Activated T-helper 1 cell treated with anti-CD3 and anti-CD28 coated beads, Interleukin-2, amount 50 U/mL, for 16 hours (primary cell): ENCODE measurements around the gene TM9SF3.
A peak's percentile ranks its signal among the peaks of the same experiment; 100 is the strongest.

Source experiments
- DNase-seq, 2 donors: peaks; one replicate each; pipeline ENCODE4 v3.0.0-alpha.2; 2020; ENCODE audit warnings: low read depth in 1 of 2, low spot score in 1 of 2

TM9SF3 gene

DNA sequence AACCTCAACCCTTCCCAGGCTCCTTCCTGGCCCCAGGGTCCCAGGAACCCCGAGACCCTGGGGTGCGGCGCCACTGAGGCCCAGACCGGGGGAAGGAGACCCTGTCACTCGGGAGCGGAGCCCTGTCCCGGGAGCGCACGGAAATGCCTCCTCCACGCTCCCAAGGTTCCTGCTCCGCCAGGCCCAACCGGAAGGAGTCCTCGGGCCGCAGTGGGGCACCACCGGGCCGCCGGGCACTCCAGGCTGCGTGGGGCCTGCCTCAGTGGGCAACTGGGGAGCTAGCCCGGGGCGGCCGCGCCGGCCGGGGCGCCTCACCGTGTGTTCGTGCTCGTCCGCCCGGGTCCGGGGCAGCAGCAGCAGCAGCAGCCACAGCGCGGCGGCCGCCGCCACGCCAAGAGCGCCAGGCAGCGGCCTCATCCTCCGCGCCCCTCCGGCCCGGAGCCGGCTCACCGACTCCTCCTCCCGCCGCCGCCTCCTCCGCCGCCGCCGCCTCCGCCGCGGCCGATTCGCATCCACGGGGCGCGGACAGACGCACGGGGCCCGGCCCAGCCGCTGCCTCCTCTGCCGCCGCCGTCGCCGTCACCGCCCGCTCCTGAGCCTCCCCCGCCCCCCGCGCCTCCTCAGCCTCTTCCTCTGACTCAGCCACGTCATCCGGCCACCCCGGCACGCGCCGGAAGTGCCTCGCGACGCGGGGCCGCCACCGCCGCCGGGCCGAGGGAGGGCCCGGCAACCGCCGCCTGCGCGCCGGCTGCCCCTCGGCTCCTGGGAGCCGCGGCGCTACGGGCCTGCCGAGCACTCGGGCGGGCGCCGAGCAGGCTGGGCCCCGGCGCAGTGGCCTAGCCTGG lies at the start of gene TM9SF3:
Gene TM9SF3, minus strand, starts transcription at position 594 of the 845 bp plus-strand sequence. Its CDS starts 177 bp downstream, at position 417.
- peak; percentile 86 to 87 for DNase-seq

DNA sequence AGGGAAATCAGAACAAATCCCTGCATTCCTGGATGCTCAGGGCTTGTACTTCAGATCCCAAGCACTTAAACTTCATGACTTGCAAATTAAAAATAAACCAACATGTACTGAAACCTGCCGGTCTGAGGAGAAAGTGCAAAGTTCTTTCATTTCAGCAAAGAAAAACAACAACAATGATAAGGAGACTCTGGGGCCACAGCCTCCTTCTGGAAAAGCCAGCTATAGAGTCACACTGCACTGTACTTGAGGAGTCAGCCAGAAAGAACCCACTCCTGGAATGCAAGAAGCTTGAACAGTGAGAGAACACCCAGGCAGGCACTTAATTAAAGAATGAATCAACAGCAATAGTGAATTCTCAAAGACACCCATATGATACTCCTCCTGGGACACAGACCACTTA lies 49.7 kb upstream of the TM9SF3 start:
- no peak for DNase-seq

DNA sequence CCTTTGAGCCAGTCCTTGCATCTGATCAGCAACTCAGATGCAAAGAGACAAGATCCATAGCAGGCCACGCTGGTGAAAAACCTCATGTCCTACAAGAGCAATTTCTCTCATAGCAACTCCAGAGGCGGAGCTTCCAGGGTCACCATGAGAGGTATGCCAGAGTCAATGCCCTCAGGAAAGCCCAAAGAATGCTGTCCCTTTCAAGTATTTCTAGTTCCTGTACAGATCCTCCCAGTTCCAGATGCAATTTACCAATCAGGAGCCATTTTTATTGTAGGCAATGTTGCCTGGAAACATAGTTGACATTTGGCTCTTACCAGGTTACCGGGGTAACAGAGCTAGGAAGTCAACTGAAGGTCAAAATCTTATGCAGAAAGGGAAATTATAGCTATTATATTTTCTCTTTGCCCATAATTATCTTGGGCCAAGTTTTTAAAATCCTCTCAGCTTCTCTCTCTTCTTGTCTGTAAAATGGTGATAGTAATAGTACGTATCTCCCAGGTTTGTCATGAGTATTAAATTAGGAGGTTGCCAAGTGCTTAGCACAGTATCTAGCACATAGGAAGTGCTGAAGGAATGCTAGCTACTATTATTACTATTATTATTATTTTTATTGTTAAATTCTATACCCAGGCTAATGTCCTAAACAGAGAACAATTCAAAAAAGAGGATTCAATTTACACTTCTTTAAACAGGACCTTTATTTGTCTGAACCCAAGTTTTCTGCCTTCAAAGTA lies 46.3 kb upstream of the TM9SF3 start:
- DNase-seq, result no peak

DNA sequence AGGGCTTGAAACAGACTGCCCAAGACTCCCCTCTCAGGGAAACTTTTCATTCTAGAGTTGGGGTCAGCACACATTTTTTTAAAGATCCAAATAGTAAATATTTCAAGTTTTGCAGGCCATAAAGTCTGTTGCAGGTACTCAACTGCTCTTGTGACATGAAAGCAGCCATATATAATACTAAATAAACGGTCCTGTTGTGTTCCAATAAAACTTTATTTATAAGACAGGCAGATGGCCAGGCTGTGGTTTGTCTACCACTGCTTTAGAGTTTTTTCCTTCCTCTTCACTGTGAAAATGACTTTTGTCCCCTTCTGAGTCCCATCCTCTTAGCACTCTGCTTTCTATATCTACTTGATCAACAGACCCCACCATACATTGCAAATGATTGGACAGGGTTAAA lies 40.5 kb upstream of the TM9SF3 start:
- no peak for DNase-seq

DNA sequence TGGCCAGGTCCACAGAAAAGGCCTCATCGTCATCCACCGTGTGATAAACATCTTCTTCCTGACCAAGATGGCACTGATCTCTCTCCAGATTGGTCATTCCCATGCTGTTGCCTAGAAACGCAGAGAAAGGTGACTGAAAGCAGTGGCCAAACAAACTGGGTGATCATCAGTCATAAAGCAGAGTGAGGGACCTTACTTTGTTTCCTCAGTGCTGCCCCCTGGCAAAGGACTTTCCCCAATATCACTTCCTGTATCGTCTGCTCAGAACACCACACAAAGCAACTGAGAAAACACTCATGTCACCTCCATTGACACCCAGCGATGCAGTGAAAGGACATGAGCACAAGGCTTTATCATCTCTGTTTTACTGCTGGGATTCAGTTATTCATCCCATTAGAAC lies 40.0 kb upstream of the TM9SF3 start:
- DNase-seq, result no peak

DNA sequence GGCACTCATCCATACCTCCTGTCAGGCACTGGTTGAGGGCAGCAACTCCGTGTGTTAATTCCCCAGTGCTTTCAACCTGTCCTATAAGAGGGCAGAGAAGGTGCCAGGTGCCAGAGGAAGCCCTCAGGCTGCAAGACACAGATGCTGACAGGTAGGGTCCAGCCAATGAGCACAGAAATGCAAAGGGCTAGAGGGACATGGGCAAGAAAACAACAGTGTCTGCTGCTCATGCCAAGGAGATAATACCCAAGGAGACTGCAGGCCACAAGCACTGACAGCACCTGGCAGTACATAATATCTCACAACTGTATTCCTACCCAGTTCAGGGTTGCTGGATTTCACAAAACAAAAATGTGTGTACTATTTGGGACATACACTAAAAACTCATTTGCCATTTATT lies 38.4 kb upstream of the TM9SF3 start:
- DNase-seq, result no peak

DNA sequence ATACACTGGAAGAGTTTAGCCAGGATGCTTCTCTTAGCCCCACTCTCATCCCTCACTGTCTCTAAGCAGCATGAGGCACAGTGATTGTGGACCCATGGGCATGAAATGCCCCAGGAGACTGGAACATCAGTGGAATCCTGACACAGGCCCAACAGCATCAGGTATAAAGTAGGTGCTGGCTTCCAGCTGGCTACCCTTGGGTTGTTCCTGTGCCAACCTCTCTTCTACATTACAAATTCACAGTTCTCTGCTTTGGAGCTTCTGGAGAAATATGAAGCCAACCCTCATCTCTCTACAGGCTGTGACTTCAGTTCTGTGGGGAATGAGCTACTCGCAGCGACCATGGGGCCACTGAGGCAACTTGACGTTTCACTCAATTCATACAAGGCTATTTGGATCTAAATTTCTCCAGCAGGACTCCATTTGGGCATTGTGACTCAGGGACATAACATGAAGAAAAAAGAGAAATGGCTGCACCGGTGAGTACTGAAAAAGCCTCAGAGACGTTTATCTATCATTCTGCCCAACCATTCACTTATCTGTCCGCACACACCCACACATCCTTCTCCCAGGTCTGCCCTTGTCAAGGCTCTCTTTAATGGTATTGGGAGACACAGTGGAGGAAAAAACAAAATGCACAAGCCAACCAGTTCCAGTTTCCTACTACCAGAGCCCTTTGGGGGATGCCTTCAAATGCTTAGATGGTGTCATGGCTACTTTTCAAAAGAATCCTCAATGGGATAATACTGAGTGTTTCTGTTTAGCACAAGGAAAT lies 35.4 kb upstream of the TM9SF3 start:
- no peak for DNase-seq

DNA sequence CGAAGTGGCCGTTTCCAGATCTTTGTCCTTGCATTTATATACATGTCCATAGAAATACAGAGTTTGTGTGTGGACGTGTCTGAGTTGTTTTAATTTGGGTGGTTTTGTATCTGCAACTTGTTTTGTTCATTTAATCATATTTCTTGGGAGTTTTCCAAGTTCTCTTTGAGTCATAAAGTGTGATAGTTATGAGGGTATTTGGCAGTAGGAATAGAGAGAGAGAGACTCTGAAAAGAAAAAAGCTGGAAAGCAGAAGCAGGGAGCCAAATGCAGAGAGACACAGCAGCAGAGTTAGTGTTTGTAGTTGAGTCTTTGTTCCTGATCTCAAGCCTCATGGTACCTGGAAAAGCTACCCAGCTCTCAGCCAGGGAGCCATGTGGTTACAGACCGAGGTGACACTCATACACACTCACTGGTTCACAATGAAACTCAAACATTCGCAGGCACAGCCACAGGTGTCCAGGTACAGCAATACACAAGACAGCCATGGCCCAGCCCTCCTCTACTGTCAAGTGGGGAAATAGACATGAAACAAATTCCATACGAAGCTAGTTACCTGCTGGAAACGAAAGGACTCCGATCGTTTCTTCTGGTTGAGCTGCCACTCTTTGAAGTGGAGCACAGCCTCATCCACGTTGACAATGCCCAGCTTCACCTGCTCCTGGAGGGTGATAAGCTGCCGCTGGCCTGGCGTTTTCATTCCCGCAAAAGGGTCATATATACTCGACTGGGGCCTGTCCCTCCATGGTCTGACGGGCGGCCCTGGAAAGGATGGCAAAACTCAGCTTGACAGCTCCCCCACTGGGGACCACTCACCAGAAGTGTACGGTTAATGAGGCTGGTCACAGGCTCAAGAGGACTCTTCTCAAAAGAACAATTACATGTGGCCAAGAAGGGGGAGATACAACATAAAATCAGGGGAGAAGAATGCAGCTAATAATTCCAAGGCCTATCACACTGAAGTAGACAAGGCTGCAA lies 33.3 kb upstream of the TM9SF3 start:
- DNase-seq, result no peak

DNA sequence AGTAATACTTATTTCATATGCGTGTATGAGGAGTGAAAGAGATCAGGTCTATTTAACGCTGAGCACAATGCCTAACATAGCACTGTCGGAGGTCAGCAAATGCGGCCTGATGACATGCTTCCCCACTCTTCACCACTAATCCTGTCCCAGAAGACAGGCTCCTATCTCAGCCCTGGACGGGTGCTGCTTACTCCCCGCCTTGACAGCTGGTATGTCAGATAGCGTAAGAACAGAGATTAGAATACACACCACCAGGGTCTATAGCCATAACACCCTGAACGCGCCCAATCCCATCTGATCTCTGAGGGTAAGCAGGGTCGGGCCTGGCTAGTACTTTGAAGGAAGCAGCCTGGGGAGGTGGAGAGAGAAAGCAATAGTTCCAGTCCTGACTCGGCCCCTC lies 32.3 kb upstream of the TM9SF3 start:
- no peak for DNase-seq

DNA sequence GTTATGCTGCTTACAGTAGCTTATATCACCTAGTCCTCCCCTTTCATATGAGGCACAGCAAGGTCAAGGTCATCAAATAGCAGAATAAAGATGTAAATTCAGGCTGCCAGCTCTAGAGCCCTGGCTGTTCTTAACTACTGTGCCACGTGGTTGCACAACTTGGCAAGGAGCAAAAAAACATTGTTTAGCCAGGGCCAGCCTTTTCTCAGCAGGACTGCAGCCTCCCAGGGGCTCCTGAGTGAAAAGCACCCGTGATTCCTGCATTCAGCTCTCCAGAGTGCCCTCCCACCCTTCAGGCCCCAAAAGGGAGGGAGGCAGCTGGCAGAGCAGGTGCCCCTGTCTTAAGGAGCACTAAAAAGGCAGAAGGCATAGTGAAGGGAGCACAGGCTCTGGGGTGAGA lies 31.8 kb upstream of the TM9SF3 start:
- DNase-seq, result no peak

DNA sequence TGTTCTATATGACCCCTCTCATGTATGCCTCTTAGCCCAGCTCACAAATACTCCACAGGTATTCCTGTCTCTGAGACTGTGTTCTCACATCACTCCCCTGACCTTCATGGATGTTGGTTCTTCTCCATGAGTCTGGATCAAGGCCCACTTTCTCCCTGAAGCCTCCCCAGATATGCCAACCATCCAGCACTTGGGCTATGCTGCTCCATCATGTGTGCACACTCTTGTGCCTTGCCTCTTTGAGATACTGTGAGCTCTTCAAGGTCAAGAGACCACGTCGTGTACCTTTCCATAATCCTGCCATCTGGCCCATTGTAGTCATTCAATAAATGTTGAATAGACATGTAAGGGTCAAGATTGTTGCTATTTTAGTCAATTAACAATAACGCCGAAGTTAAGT lies 30.1 kb upstream of the TM9SF3 start:
- DNase-seq, result no peak

DNA sequence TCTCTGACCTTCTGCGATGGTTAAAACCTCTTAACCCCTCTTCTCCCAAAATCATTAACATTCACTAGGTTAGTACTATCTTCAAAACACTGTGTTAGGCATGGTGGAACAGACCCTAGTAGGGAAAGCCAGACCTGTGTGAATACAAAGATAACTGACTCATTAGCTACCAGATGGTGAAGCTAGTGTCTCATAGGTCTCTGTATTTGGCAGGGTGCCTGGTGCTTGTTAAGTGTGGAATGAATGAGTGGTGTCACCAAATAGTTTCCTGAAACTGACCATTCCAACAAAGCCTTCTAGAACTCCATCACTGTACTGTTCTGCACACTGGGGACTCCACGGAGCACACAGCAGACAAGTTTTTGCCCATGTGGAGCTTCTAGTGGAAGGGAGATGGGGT lies 27.7 kb upstream of the TM9SF3 start:
- DNase-seq, result no peak

DNA sequence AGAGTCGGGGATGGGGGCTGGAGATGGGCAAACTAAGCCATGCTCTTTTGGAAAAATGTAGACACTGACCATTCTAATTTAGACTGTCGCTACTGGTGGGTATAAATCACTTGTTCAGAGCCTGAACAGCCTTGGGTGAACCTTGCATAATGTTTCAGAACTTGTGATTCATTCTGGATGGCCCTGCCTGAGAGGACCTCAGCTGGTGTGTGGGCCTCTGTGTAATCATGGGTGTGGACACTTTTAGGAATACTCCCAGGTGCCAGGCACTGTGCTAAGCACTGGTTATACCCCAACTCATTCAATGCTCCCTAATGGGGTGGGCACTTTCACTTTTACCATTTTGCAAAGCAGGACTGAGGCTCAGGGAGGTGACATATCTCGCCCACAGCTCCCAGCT lies 26.8 kb upstream of the TM9SF3 start:
- no peak for DNase-seq

DNA sequence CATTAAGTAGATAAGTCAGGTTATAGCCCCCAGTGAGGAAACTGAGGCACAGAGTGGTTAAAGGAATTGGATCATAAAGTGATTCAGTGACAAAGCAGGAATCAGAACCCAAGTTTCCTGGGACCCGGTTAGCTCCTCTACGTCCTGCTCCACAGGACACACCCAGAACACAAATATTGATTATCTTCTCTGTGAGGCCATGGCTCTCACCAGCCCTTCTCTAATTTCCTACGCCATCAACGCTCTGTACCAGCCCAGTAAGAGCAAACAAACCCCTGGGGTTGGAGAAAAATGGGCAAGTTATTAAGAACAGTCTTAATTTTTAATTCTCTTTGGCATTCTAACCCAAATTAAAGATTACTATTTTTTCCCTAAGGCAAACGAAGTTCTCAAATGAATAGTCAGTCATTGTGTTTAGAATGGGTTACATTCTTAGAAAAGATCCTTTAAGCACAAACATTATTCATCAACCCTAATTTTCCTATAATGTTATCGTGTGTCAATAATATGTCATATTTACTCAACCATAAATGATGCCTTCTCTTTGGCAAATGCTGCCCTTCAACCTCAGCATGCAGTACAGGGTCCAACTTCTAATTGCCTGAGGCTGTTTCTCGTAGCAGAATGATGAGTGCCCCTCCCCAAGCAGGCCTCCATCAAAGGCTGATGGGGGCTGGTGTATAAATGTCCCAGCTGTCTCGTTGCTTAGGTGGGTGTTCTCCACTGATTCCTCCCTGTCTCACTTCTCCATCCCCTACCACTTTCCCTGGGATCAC lies 25.4 kb upstream of the TM9SF3 start:
- DNase-seq, result no peak

DNA sequence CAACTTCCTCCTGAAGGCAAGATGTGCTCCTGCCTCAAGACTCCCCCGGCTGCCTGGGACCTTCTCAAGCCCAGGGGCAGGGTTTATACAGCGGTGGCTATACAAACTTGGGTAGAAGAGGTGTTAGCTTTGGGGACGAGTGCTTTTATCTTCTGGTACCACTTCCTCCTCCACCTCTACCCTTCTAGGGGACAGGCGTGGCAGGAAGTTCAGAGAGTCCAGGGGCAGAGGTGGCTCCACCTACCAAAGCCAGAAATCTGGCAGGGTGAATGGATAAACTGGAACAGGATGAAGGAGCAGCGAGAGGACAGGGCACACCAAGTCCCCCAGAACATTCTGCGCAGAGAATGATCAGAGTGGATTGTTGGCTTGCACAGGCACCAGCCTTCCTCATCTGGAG lies 24.0 kb upstream of the TM9SF3 start:
- DNase-seq, result no peak

DNA sequence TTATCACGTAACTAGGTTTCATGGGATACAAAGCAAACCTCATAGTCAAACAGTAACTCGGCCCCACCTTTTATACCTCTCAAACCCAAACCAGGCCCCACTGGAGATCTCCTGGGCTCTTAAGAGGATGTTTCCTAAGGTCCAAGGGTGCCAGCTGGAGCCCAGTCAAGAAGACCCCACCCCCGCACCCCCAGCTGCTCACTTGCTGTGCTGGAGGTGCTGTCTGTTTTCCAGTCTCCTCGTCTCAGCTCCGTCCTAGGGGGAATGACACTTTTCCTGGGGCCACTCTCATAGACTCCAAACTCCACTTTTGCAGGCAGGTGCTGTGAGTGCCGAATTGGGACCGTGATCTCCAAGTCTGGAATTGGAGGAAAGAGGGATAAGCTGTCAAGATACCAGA lies 22.7 kb upstream of the TM9SF3 start:
- DNase-seq, result no peak

DNA sequence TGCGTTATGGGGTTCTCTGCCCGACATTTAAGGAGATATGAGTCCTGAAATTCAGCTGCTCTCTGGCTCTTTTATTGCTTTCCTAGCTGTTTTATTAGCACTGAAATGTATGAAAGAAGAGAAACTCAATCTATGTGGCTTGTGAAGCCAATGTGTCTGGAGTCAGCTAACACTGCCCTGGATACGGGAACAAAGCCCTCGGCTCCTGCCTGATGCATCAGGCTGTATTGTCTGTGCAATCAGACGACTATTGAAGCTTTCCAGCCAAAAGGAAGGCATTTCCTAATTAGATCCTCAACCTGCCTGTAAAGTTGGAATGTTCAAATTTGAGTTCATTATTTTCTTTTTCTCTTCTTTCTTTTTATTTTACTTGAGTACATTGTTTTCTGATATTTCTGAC lies 22.0 kb upstream of the TM9SF3 start:
- DNase-seq, result no peak

DNA sequence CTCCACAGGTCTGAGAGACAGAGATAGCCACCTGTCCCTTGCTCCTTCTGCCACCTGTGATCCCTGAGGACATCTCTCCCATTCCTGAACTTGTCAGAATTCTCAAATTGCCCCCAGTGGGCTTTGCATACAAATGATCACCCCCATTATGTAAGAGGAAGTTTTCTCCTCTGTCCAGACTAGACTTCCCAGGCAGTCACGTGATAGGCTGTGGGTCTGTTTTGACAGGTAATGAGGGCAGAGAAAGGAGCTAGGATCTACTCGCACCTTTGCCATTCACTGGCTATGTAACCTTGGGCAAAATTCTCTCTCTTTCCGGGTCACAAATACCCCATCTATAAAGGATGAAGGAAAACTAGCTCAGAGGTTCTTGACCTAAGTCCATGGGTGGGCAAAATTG lies 21.4 kb upstream of the TM9SF3 start:
- DNase-seq, result no peak

DNA sequence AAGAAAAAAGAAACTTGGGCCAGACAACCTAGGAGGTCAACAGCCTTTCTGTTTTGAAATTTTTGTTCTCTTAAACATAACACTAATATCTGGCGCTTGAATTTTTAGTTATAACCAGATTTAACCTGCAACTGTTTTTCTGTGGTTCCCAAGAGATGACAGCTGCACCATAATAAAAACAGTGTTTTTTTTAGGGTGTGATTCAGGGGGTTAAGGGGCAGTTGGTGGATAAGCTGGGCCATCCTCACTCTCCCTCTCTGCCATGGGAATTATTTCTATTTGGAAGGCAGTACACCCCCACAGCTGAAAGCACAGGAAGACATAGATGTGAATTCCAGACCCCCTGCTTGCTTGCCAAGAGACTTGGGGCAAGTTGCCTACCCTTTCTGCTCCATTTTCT lies 20.1 kb upstream of the TM9SF3 start:
- no peak for DNase-seq

DNA sequence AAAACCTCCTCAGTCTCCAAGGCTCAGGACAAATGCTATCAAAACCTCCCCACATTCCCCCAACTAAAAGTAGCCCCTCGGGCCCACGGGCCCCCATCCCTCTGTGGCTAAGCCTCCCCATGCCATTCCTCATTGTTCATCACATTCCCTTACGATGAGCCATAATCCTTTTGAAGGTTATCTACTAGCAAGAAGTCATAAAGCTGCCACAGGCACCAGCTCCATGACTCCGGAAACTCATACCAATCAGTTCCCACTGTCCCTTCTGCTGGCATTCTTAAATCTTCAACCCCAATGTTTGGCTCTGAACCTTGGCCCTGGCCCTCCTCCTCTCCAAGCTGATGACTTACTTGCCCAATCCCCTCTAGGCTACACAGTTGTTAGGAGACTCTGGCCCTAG lies 19.4 kb upstream of the TM9SF3 start:
- no peak for DNase-seq
